Stimulated activated CD4-positive, alpha-beta T cell treated with anti-CD3 and anti-CD28 coated beads, TNF-alpha, amount 100 ng/mL, for 4 hours (primary cell): Measurements from ENCODE around the gene ZNF354C.
"Not testable (repeated sequence)": the region's sequence is repeated elsewhere in the genome, so short reads cannot be mapped to it uniquely, and the experiment has no call there.

Source experiments
- DNase-seq, 3 experiments: peaks; one replicate each; pipeline ENCODE4 v3.0.0-alpha.2; 2020; ENCODE audit warnings: low read depth in 3 of 3

The ZNF354C gene

GRCh38 chr5:179060116-179061008 is at the start of gene ZNF354C:
Gene ZNF354C, plus strand, starts transcription at chr5:179060373. Its CDS starts 1,696 bp downstream, at chr5:179062069.
- peak; percentile 76 to 84 (median 77) for DNase-seq

GRCh38 chr5:179023528-179024189 is 36.5 kb upstream of the ZNF354C start, which contains the start of gene ZNF879:
Gene ZNF879, plus strand, starts transcription at chr5:179023804. Its CDS starts 1,201 bp downstream, at chr5:179025005.
- DNase-seq = peak; percentile 86 to 92 (median 90)

GRCh38 chr5:179033004-179033580 is 27.1 kb upstream of the ZNF354C start:
- no peak for DNase-seq

DNA sequence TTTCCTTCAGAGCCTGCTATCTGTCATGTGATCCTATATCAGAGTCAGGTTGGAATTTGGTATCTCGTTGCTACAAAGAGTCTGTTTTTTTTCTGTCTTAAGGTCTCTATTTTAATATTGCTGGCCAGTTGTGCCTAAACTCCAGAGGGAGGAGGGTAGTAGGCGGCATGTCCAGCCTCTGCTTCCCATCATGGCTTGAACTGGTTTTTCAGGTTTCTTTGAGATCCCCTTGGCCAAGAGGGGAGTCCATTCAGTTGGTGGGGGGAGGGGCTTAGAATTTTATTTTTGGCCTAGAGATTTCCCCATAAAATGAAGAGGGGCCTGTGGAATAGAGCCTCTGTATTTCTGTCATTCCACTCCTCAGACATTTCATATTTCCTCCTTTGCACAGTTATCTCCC is 15.4 kb upstream of the ZNF354C start:
- no peak for DNase-seq

DNA sequence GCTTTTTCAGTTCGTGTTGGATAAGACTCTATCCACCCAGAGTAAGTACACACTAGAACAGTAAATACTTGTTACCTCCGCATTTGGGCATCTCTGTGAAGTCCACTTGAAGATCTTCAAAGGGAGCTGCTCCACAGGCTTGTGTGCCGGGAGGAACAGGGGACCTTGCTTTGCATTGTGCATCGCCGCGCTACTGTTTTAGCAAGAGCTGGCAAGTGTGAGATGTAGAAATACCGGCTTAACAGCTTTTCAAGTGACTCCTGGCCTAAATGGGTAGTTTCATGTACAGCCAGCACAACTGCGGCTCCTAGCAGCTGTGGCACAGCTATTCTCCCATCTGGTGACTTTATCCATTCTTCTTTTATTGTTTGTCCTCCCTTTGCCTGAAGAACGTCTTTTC is 8.4 kb upstream of the ZNF354C start:
- no peak for DNase-seq

GRCh38 chr5:179054036-179054785 is 6.0 kb upstream of the ZNF354C start:
- no peak for DNase-seq

DNA sequence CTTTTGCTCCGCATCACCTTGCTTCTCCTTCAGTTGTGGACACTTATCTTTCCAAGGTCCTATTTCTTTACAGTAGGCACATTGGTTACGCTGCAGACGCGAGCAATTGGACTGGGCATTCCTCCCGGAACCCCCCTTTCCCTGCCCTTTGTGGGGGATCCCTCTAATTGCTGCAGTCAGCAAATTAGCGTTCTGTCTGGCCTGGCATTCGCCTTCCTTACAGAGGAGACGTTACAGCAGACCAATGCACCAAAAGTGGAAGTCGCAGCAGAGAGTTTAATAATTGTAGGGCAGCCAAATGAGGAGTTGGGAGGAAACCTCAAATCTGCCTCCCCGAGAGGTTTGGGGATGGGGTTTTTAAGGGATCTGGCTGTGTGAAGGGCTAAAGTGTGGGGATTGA is 5.3 kb upstream of the ZNF354C start:
- DNase-seq = no peak

DNA sequence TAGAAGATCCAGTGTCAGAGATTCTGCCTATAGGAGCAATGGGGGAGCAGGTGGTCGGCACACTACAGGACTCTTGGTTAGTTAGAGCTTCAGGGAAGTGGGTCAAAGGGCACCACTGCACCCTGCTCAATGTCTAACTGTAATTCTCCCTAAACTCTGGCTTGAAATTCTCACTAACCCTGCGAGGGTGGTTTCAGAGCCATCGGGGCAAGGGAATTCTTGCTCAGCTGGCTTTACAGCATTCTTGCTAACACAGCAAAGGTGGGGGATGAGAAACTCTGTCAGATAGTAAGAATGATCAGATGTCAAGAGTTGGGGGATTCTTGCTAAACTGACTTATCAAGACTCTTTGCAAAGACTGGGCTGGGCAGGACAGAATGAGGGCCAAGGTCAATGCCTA is 4.7 kb upstream of the ZNF354C start:
- DNase-seq = no peak

- DNase-seq = no peak
Measured at GRCh38 chr5:179055841-179056240, 4.3 kb upstream of the ZNF354C start.

- no peak for DNase-seq
Measured at GRCh38 chr5:179061025-179061424, 852 bp downstream of the ZNF354C start.

GRCh38 chr5:179065703-179066102 is 5.5 kb downstream of the ZNF354C start:
- DNase-seq = no peak

DNA sequence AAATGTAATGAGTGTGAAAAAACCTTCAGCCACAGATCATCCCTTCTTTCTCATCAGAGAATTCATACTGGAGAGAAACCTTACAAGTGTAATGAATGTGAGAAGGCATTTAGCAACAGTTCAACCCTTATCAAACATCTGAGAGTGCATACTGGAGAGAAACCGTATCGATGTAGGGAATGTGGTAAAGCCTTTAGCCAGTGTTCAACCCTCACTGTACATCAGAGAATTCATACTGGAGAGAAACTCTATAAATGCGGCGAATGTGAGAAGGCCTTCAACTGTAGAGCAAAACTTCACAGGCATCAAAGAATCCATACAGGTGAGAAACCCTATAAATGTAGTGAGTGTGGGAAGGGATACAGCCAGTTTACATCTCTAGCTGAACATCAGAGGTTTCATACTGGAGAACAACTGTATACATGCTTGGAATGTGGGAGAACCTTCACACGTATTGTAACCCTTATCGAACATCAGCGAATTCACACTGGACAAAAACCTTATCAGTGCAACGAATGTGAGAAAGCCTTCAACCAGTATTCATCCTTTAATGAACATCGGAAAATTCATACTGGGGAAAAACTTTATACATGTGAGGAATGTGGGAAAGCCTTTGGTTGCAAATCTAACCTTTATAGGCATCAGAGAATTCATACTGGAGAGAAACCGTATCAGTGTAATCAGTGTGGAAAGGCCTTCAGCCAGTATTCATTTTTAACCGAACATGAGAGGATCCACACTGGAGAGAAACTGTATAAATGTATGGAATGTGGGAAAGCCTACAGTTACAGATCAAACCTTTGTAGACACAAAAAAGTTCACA is 19.2 kb downstream of the ZNF354C start:
- no peak for DNase-seq

- DNase-seq = no peak
Measured at GRCh38 chr5:179080724-179081123, 20.6 kb downstream of the ZNF354C start.

DNA sequence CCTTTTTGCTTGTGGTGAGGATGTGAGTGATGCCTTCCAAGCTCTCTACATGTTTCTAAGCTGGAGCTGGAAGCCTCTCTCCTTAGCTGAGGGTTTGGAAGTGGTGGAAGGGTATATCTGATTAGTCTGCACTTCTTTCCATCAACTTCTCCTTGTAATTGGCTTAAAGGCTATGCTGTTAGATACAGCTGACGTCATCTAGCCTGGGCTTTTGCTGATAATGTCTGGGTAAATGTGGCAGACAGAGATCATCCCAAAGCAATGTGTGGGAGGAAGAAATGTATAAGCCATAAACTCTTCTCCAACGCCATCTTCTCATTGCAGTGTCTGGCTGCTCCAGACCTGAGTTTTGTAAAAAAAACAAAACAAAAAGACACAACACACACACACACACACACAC is 29.3 kb downstream of the ZNF354C start:
- no peak for DNase-seq

DNA sequence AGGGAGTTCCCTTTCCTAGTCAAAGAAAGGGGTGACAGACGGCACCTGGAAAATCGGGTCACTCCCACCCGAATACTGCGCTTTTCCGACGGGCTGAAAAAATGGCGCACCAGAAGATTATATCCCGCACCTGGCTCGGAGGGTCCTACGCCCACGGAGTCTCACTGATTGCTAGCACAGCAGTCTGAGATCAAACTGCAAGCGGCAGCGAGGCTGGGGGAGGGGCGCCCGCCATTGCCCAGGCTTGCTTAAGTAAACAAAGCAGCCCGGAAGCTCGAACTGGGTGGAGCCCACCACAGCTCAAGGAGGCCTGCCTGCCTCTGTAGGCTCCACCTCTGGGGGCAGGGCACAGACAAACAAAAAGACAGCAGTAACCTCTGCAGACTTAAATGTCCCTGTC is 41.1 kb downstream of the ZNF354C start:
- not testable (repeated sequence) for DNase-seq

GRCh38 chr5:179110528-179110927 is 50.4 kb downstream of the ZNF354C start:
- no peak for DNase-seq

DNA sequence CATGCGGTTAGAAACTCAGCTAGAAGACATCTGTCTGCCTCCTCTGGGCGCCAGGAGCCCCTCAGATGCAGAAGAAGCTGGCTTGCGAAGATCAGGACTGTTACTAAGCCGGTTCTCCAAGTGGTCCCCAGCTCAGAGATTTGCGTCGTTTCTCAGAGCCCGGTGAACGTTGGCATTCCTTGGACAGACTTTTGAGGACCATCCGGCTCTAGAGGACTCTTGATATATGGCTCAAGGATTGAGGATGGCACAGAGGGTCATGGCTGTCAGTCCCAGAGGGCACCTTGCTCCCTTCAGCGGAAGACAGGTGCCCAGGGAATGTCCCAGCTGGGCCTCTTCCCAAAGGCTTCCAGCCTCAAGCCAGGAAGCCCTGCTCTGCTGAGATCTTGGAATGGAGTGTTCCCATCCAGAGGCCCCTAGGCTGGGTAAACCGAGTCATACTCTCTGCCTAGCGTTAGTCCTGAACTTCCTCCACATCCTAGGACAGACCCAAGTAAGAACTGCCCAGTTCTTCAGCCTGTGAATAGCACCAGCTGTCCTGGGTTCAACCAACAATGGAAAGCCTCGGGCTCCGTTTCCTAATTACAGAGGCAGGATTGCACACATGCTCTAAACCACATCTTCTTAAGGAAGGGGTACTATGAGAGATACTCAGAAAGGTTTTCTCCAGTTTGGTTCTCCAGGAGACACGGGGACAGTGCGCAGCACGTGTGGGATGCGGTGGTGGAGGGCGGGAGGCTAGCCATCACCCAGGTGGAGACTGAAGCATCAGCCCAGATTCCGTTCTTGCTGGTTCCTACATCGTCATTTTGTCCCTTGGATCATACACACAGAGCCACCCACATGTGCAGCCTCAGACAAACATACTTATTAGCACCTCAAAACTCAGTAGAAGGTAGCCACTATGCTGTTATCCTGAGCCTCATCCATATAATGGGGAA is 51.4 kb downstream of the ZNF354C start:
- DNase-seq = no peak

DNA sequence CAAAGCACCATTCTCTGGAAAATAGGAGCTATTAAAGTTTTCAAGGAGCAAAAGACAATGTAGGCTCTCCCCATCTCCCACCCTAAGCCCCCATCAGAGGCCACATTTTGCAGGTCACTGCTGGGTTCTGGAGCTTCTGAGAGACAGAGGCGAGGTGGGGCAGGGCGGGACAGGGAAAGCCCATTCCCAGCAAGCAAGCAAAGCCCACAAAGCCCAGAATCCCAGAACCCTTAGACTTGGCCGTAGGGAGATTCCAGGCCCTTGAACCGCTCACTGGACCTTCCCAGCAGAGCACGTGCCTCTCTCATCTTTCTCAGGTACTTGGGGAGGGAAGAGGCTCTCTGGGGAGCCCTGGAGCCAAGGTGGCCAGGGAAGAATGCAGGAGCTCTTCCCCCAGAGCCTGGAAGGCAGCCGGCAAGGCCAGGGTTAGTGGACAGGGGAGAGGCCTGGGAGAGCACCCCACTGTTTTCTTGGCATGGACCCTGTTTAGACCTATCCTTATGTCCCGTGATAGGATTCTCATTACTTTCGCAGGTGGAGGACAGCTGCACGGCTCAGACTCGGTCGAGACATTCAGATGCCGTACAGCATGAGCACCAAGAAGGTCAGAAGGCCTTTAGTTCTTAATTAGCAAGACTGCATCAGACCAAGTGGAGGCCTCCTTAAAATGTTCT is 52.4 kb downstream of the ZNF354C start:
- no peak for DNase-seq

GRCh38 chr5:179113143-179113530 is 53.0 kb downstream of the ZNF354C start:
- DNase-seq = no peak
